Stimulated activated CD4-positive, alpha-beta T cell treated with anti-CD3 and anti-CD28 coated beads, Interleukin-12 subunit alpha, Interleukin-12 subunit beta, amount 100 ng/mL, for 4 hours (primary cell): ENCODE measurements around the gene RAB28.
A peak's percentile ranks its signal among the peaks of the same experiment; 100 is the strongest.

ENCODE experiments used
- DNase-seq: peaks from one replicate; pipeline ENCODE4 v3.0.0-alpha.2; 2020

The RAB28 gene

GRCh38 chr4:13484122-13484748, at the start of gene RAB28:
Gene RAB28, minus strand, starts transcription at chr4:13484340.
- DNase-seq, result peak; percentile 90

GRCh38 chr4:13531625-13531998, 47.5 kb upstream of the RAB28 start:
- DNase-seq, result no peak

DNA sequence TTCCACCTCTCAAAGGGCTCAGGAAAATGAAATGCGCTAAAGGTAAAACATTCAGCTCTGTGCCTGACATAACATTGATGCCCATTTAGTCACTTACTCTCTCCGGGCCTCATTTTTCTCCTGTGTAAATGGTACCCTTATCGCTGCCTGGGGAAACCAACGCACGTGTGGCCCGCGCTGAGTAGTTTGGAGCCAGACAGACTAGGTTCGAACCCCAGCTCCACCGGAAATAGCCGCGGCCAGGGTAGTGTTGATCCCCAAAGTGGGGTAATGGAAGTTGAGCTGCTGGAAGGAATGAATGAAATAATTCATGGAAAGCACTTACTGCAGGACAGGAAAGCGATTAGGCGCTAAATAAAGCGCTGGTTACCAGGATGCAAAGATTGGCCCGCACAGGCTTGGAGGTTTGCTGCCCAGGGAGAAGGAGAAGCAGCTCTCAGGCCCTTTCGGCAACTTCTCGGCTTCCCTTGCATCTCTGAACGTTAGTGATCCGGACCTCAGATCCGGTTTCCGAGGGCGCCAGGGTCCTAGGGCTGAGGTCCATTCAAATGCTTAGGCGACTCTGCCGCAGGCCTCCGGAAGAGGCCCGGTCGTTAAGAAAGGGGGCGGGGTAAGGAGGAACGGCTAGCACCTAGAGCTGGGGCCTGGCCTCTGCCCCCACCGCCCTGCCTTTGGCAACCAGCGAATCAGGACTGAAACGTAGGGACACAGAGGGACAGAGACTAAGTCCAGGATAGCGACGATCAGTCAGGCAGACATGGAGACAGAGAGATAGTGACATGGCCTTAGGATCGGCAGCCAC, 46.9 kb upstream of the RAB28 start:
- no peak for DNase-seq

GRCh38 chr4:13529128-13529919, 45.2 kb upstream of the RAB28 start:
- DNase-seq, result no peak

DNA sequence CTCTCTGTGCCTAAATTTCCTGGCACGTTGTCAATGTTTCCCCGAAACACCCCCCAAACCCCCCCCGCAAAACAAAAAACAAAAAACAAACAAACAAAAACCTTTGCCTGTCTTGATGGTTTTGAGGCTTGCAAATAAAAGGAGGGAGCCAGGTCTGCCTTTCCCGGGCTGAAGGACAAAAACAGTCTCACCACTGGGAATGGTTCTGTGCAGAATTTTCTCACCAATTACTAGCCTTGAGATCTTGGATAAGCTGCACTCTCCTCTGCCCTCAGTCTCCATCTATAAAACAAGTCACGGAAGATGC, 44.6 kb upstream of the RAB28 start:
- DNase-seq, result no peak

GRCh38 chr4:13527981-13528820, 44.1 kb upstream of the RAB28 start:
- no peak for DNase-seq

GRCh38 chr4:13527192-13527980, 43.2 kb upstream of the RAB28 start:
- no peak for DNase-seq

DNA sequence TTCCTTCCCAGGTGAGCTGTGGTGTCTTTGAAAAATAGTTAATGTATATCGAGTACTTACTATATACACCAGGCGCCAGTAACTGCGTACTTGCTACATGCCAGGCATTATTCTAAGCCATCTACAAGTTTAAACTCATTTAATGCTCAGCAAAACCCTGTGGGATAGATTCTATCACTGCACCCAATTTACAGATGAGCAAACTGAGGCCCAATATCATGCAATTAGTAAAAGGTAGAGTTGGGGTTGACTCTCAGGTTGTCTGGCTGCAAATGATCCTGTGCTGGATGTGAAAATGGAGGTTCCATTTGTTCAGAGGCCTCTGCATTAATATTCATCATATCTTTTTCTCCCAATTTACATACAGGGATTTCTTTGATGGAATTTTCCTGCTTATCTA, 42.5 kb upstream of the RAB28 start:
- no peak for DNase-seq

DNA sequence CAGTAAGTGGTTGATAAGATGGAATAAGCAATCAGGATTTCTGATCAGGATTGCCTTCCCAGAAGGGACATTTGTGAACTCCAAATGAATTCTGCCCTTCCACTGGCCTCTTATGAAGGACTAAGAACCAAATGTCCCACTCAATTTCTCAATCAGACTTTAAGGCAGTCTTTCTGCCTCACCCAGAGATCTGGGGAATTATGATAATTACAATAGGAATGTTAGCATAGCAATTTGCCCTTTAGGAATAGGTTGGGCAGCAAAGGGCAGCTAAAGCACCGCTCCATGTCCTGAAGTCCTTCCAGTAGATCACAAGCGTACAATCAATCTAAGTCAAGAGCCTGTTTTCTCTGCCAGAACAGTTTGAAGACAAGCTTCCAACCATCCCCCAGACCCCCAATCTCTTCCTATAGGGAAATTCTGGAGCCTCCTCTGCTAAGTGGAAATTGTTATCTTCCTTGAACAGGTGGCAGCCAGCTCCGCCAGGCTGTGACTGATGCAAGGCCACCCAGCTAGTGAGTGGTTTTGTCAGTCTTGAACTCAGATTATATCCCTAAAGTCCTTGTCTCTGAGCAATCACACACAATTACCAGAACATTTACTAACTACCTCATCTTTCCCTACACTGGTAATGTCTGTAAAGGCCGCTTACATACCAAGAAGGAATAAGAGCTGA, 41.6 kb upstream of the RAB28 start:
- DNase-seq, result no peak

DNA sequence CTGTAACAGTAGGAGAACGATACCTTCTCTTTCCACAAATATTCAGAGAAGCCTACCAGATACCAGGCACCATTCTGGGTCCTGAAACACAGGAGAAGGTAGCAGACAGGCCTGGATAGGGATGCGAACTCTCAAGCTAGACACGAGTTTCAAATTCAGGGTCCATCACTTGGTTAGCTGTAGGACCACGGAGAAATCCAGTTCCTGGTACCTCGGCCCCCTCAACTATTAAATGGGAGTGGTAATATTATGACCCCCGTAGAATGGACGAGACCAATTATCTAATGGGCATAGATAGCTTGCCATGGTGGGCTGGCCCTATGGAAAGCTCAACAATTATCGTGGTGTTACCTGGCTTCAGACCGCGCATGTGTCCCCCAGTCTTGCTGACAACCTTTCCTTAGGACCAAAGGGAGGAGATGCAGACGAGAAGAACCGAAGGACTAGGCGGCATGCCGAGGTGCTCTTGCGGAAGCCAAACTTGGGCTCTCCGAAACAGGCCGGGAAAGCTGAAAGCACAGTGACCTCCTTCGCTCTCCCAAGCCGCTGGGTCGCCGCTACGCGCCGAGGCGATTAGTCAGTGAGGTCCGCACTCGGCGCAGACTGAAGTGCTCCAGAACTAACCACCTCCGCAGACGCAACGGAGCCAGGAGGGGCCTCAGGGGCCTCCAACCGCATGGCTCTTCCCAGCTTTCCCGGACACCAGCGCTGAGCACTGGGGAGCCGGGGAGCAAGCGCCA, 40.5 kb upstream of the RAB28 start:
- DNase-seq, result no peak

DNA sequence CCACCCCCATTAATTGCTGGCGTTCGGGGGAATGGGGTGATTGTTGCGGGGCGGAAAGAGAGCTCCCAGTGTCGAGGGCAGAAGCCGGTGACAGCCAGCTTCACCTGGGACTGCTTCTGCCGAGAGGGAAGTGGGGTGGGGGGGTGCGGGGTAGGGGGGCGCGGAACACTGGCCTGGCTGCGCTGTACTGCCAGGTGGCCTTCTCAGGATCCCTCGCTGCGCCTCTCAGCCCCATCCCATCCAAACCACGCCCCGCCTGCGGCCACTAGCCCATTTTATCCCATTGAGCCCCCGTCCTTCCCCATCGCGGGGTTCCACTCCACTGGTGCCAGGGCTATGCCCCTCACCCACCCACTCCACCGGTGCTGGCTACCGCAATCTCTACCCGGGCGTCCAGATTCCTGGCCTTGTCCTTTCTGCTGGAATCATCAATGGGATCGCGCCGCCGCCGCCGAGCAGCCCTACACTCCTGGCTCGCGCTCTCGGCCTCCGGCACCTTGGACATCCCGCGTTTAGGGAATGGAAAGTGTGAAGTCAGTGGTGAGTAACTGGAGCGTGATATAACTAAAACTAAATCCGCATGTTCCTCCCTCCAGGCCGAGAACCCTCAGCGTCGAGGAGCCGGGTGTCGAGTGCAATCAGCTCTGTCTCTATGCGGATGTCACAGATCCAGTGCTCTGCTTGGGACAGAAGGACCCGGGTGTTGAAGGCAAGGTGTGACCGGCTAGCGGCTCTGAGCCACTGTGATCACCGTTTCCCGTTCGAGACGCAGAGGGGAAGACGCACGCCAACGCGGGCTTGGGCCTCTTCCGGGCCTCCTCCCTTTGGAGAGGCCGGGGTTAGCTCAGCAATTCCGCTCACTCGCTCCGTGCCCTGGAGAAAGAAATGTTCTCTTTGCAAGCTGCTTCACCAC, 39.7 kb upstream of the RAB28 start:
- no peak for DNase-seq

GRCh38 chr4:13523105-13523477, 39.0 kb upstream of the RAB28 start:
- no peak for DNase-seq

DNA sequence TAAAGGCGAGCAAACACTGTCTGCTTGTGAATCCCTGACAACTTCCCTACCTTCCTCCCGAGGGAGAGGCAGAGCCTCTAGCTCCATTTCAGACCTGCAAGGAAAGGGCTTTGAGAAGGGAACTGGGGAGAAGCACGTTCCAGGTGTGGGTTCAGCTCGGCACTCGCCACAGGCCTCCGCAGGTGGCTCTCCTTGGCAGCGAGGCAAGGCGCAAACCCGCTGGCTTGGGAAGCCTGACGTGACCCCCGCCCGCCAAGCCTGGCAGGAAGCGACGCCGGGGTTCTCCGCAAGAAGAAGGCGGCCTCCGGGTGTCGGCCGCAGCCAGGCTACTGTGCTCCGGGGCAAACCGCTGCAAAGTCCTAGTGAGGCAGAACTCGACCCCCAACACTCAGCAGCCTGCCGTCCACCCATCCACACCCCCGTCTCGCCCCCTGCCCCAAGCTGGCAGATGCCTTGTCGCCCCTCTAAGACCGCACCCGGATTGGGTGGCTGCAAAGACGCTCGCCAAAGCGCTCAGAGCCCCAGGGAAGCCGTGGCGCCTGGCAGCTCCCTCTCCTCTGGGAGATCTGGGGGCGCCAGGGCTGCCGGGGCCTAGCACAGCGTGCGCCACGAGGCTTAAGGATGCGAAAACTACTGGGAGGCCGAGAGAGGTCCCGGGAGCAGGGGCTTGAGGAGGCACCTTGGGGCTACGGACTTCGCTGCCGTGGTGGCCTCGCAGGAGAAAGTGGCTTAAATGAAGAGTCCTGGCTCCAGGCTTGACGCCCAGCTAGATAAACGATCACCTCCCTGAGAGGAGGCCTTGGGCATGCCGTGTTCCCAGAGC, 38.4 kb upstream of the RAB28 start:
- DNase-seq, result no peak

GRCh38 chr4:13521047-13521446, 36.9 kb upstream of the RAB28 start:
- DNase-seq, result no peak

- no peak for DNase-seq
These were observed 32.2 kb upstream of the RAB28 start for GRCh38 chr4:13516315-13516860.

GRCh38 chr4:13515268-13515667, 31.1 kb upstream of the RAB28 start:
- DNase-seq, result no peak

DNA sequence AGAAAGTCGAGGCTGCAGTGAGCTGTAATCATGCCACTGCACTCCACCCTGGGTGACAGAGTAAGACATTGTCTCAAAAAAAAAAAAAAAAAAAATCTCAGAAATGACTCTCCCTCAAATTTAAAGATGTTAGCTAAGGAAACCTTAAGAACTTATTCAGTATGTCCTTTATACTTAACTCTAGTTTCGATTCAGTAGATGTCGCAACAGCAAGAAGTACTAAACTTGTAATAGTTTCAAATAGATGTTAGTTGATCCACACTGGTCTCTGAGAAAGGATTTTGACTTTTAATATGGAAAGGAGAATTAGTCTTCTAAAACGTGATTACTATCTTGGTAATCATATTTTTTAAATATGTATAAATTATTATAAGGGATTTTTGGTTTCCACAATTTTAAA, 30.6 kb upstream of the RAB28 start:
- DNase-seq, result no peak

DNA sequence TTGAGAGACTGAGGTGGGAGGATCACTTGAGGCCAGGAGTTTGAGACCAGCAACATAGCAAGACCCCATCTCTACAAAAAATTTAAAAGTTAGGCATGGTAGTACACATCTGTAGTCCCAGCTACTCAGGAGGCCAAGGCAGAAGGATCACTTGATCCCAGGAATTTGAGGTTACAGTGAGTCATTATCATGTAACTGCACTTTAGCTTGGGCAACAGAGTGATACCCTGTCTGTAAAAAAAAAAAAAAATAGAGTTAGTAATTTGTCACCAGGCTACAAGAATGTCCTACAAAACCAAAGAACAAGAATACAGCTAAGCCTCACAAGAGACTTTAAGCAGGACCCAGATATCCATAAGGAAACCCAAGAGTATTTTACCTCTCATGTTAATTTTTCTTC, 27.0 kb upstream of the RAB28 start:
- no peak for DNase-seq

DNA sequence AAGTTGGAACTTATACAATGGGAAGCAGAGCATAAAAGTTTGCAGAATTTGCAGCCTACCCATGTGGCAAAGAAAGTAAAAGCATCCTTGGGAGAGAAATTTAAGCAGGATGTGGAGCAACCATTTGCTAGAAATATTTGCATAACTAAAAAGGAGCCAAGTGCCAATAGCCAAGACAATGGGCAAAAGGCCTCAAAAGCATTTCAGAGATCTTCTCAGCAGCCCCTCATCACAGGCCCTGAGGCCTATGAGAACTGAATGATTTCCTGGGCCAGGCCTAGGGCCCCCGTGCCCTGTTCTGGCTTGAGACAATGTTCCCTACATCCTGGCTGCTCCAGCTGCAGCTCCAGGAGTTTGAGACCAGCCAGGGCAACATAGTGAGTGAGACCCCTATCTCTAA, 25.3 kb upstream of the RAB28 start:
- no peak for DNase-seq
